ENCODE measurements around the gene ETFRF1.
A peak's percentile ranks its signal among the peaks of the same experiment; 100 is the strongest.

ETFRF1 gene

DNA sequence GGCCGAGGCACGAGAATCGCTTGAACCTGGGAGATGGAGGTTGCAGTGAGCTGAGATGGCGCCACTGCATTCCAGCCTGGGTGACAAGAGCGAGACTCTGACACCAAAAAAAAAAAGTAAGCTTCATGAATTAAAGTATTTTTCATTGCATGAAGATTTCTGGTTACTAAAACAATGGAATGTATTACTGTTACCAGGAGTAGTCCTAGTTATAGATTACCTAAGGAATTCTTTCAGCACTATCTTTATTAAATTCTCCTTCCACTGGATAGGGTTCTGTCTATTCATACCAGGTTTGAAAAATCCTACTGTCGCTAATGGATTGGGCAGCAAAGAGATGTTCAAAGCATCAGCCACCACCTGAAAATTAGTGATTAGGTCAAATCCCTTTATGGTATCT lies 12.4 kb downstream of the ETFRF1 start:
- no peak overlapping the region for H3K27ac ChIP-seq (ENCODE audit: insufficient read depth, low read length, poor library complexity, severe bottlenecking)
- no peaks in the 10 kb centered on the region for H3K9me3 ChIP-seq (ENCODE audit: control insufficient read depth, low read length)
- no peaks in the 10 kb centered on the region for H3K4me1 ChIP-seq (ENCODE audit: control insufficient read depth, insufficient read depth, low read length, poor library complexity, severe bottlenecking)
- no peak for DNase-seq
- no peaks in the 10 kb centered on the region for H3K27me3 ChIP-seq (replicated peaks; ENCODE audit: control insufficient read depth, insufficient read depth, low read length, poor library complexity, severe bottlenecking)
- peaks cover 17% of the 10 kb centered on the region for H3K36me3 ChIP-seq (ENCODE audit: control insufficient read depth, insufficient read depth, low read length)
- H3K4me3 ChIP-seq (ENCODE audit: insufficient read depth, low read depth, low read length, poor library complexity, severe bottlenecking), result no peak overlapping the region

DNA sequence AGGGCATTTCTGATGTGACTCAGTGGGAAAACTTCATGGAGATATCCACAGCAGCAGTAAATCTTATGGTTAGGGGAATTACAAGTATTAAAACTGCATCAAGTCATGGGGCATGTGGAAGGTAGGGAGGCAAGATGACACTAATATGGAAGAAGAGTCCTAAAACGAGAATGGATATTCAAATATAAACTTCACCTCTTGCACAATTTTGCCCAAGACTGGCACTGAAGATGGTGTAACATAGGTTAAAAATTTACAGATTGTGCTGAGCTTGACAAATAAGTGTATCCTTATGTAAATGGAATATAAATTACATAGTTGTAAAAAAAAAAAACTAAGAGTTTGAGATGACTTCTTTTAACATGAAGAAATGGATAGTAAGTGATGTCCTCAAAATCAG lies 12.8 kb downstream of the ETFRF1 start:
- Histone ChIP-seq H3K27ac (ENCODE audit: insufficient read depth, low read length, poor library complexity, severe bottlenecking) (no peak overlapping the region), H3K4me1 (ENCODE audit: control insufficient read depth, insufficient read depth, low read length, poor library complexity, severe bottlenecking) (no peaks in the 10 kb centered on the region), H3K4me3 (ENCODE audit: insufficient read depth, low read depth, low read length, poor library complexity, severe bottlenecking) (no peak overlapping the region), H3K27me3 (replicated peaks; ENCODE audit: control insufficient read depth, insufficient read depth, low read length, poor library complexity, severe bottlenecking) (no peaks in the 10 kb centered on the region), H3K36me3 (ENCODE audit: control insufficient read depth, insufficient read depth, low read length) (peaks cover 14% of the 10 kb centered on the region), H3K9me3 (ENCODE audit: control insufficient read depth, low read length) (no peaks in the 10 kb centered on the region)
- DNase-seq, result no peak

DNA sequence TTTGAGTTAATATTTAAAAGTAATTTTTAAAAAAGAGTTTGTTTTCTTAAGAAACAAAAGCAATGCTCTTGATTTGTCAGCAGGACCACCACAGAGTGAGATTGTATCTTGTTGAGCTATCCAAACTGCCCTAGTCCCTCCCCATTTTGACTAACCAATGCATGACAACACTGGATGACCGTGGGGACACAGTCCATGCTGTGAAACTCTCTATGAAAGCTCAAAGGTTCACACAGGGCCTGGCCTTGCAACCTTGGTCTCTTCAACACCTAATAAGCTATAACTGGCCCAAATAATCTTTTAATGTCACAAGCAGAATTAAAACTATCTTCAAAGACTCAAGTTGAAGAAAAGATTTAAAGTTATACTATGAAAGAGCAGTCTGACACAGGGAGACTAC lies 13.5 kb downstream of the ETFRF1 start:
- H3K27ac ChIP-seq (ENCODE audit: insufficient read depth, low read length, poor library complexity, severe bottlenecking), result no peak overlapping the region

DNA sequence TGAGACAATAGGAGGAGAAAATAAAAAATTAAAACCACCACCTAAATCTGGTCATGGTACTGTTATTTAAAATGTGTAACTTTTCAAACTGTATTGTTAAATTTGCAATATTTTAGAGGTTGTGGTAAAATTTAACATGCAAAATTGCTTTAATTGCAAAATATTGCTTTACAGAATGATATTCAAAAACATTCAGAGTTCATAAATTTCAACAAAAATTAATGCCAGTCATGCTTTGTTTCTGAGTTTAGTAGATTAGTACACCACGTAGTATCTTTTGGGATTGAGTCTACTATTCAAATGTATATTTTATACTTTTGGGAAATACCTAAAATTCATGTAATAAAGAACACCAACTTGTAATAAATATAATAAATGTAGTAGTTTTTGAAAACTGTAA lies 18.3 kb downstream of the ETFRF1 start:
- no peaks in the 10 kb centered on the region for H3K4me1 ChIP-seq (ENCODE audit: control insufficient read depth, insufficient read depth, low read length, poor library complexity, severe bottlenecking)
- no peaks in the 10 kb centered on the region for H3K9me3 ChIP-seq (ENCODE audit: control insufficient read depth, low read length)
- H3K36me3 ChIP-seq (ENCODE audit: control insufficient read depth, insufficient read depth, low read length), result no peaks in the 10 kb centered on the region
- H3K27ac ChIP-seq (ENCODE audit: insufficient read depth, low read length, poor library complexity, severe bottlenecking), result no peak overlapping the region
- H3K27me3 ChIP-seq (replicated peaks; ENCODE audit: control insufficient read depth, insufficient read depth, low read length, poor library complexity, severe bottlenecking), result no peaks in the 10 kb centered on the region
- DNase-seq, result no peak
- no peak overlapping the region for H3K4me3 ChIP-seq (ENCODE audit: insufficient read depth, low read depth, low read length, poor library complexity, severe bottlenecking)

More for the DNA sequence above, 13.5 kb downstream of the ETFRF1 start:
- no peak overlapping the region for H3K4me3 ChIP-seq (ENCODE audit: insufficient read depth, low read depth, low read length, poor library complexity, severe bottlenecking)
- no peaks in the 10 kb centered on the region for H3K9me3 ChIP-seq (ENCODE audit: control insufficient read depth, low read length)
- peaks cover 13% of the 10 kb centered on the region for H3K36me3 ChIP-seq (ENCODE audit: control insufficient read depth, insufficient read depth, low read length)
- DNase-seq, result no peak
- no peaks in the 10 kb centered on the region for H3K4me1 ChIP-seq (ENCODE audit: control insufficient read depth, insufficient read depth, low read length, poor library complexity, severe bottlenecking)
- no peaks in the 10 kb centered on the region for H3K27me3 ChIP-seq (replicated peaks; ENCODE audit: control insufficient read depth, insufficient read depth, low read length, poor library complexity, severe bottlenecking)

DNA sequence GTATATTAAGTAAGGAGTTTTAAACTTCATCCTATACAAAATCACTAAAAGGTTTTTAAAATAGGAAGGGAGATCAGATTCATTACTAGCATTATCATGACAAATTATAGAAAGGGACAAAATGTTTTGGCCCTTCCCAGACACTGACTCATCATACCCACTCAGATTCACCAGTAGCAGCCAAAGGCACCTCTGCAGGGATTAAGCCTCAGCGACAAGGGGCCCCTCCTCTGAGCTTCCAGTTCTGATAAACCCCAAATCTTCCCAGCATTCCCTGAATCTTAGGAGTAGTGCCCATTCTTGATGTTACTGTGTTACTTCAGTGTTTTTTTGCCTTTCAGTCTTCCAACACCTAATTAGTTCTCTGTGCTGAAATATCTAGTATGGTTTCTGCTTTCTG lies 41.2 kb downstream of the ETFRF1 start:
- Histone ChIP-seq H3K9me3 (ENCODE audit: control insufficient read depth, low read length) (no peaks in the 10 kb centered on the region), H3K27me3 (replicated peaks; ENCODE audit: control insufficient read depth, insufficient read depth, low read length, poor library complexity, severe bottlenecking) (no peaks in the 10 kb centered on the region), H3K36me3 (ENCODE audit: control insufficient read depth, insufficient read depth, low read length) (peaks cover 19% of the 10 kb centered on the region), H3K4me1 (ENCODE audit: control insufficient read depth, insufficient read depth, low read length, poor library complexity, severe bottlenecking) (no peaks in the 10 kb centered on the region), H3K27ac (ENCODE audit: insufficient read depth, low read length, poor library complexity, severe bottlenecking) (no peak overlapping the region), H3K4me3 (ENCODE audit: insufficient read depth, low read depth, low read length, poor library complexity, severe bottlenecking) (no peak overlapping the region)
- DNase-seq, result no peak

DNA sequence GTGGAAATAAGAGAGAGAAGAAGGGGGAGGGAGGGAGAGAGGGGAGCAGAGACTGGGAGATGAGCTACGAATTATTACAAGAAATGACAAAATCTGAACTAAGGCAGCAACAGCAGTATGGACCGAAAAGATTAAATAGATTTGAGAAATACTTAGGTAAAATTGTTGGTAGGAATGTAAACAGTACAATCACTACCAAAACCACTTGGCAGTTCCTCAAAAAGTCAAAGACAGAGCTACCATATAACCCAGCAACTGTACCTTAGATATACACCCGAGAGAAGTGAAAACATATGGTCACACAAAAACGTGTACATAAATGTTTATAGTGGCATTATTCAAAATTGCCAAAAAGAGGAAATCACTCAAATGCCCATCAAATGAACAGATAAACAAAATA lies 41.6 kb downstream of the ETFRF1 start:
- Histone ChIP-seq H3K4me1 (ENCODE audit: control insufficient read depth, insufficient read depth, low read length, poor library complexity, severe bottlenecking) (no peaks in the 10 kb centered on the region), H3K27ac (ENCODE audit: insufficient read depth, low read length, poor library complexity, severe bottlenecking) (no peak overlapping the region), H3K4me3 (ENCODE audit: insufficient read depth, low read depth, low read length, poor library complexity, severe bottlenecking) (no peak overlapping the region), H3K9me3 (ENCODE audit: control insufficient read depth, low read length) (no peaks in the 10 kb centered on the region), H3K36me3 (ENCODE audit: control insufficient read depth, insufficient read depth, low read length) (peaks cover 16% of the 10 kb centered on the region), H3K27me3 (replicated peaks; ENCODE audit: control insufficient read depth, insufficient read depth, low read length, poor library complexity, severe bottlenecking) (no peaks in the 10 kb centered on the region)
- no peak for DNase-seq

DNA sequence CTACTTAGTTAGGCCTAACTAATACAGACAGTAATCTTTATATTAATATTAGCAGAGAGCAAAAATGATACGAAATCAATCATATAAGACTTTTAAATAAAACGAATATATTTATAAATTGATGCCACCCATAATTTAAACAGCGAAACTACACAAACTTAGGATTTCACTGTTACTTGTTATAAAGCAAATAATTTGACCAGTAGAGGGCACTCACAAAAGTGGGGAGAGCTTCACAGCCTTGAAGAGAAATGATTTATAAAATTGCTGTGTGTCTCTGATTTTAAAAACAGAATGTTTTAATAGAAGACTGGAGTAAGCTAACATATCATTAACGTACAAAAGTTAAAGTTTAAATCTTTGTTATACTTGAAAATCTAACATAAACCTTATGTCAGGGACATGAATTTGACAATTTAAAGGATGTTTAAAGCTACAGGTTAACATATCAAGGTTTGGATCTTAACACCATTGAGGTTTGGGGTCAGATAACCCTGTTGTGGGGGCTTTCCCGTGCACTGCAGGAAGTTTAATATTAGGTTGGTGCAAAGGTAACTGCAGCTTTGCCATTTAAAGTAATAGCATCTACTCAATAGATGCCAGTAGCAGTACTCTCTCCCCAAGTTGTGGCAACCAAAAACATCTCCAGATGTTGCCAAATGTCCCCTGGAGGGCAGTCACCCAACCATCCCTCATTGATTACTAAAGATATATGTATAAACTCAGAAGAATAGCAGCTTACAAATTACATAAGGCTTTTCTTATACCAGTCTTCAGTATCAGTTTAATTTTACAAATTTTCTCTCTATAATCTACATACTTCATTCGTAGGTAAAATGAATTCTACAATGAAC lies 46.4 kb downstream of the ETFRF1 start:
- Histone ChIP-seq H3K9me3 (ENCODE audit: control insufficient read depth, low read length) (no peaks in the 10 kb centered on the region), H3K36me3 (ENCODE audit: control insufficient read depth, insufficient read depth, low read length) (peaks cover 27% of the 10 kb centered on the region), H3K27me3 (replicated peaks; ENCODE audit: control insufficient read depth, insufficient read depth, low read length, poor library complexity, severe bottlenecking) (no peaks in the 10 kb centered on the region), H3K27ac (ENCODE audit: insufficient read depth, low read length, poor library complexity, severe bottlenecking) (no peak overlapping the region), H3K4me1 (ENCODE audit: control insufficient read depth, insufficient read depth, low read length, poor library complexity, severe bottlenecking) (no peaks in the 10 kb centered on the region), H3K4me3 (ENCODE audit: insufficient read depth, low read depth, low read length, poor library complexity, severe bottlenecking) (no peak overlapping the region)
- DNase-seq, result peak in 2 of 3 donors; percentile 6 to 9

DNA sequence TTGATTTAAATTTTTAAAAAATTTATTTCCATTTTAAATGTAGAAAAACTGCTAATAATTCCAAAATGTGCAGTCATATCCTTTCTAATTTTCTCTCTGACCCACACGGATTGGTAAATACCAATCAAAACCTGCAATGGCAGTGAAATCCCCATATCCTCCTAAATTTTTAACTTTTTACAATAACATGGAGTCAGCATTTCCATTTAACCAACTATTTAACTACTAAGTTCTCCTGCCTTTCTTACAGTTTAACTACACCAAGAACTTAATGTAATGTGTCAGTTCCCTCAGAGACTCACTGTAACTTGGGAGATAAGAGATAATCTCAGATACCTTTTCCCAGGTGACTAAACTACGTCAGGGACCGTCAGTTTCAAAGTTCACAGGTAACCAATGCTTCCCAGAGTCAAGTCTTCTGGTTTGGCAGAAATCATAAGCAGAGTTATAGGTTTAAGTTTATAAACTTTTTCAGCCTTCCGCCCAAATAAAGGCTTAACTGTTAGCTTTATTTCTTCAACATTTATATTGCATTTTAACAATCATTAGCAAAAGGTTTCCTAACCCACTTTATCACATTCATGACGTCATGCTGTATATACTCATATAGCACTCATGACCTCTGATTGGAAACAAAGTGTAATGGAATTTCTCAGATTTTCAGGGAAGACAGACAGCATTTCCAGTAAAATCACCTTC lies 48.1 kb downstream of the ETFRF1 start:
- H3K4me3 ChIP-seq (ENCODE audit: insufficient read depth, low read depth, low read length, poor library complexity, severe bottlenecking), result no peak overlapping the region
- no peak overlapping the region for H3K27ac ChIP-seq (ENCODE audit: insufficient read depth, low read length, poor library complexity, severe bottlenecking)
- H3K27me3 ChIP-seq (replicated peaks; ENCODE audit: control insufficient read depth, insufficient read depth, low read length, poor library complexity, severe bottlenecking), result no peaks in the 10 kb centered on the region
- no peaks in the 10 kb centered on the region for H3K4me1 ChIP-seq (ENCODE audit: control insufficient read depth, insufficient read depth, low read length, poor library complexity, severe bottlenecking)
- H3K36me3 ChIP-seq (ENCODE audit: control insufficient read depth, insufficient read depth, low read length), result peaks cover 22% of the 10 kb centered on the region
- H3K9me3 ChIP-seq (ENCODE audit: control insufficient read depth, low read length), result no peaks in the 10 kb centered on the region
- no peak for DNase-seq

DNA sequence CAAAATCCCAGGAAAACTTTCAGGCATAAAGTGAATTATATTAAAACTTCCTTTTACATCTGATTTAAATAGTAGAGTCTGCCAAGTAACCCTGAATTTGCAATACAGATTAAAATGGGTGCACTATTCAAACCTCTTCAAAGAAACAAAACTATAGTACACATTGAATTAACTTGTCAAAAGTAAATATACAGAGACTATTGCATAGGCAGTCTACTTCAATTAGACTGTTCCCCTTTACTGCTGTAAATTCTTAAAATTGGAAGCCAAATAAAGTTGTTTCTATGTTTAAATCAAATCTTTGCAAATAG lies 48.6 kb downstream of the ETFRF1 start:
- no peak overlapping the region for H3K4me3 ChIP-seq (ENCODE audit: insufficient read depth, low read depth, low read length, poor library complexity, severe bottlenecking)
- H3K27ac ChIP-seq (ENCODE audit: insufficient read depth, low read length, poor library complexity, severe bottlenecking), result no peak overlapping the region
- no peaks in the 10 kb centered on the region for H3K4me1 ChIP-seq (ENCODE audit: control insufficient read depth, insufficient read depth, low read length, poor library complexity, severe bottlenecking)
- no peaks in the 10 kb centered on the region for H3K9me3 ChIP-seq (ENCODE audit: control insufficient read depth, low read length)
- DNase-seq, result no peak
- H3K36me3 ChIP-seq (ENCODE audit: control insufficient read depth, insufficient read depth, low read length), result peaks cover 22% of the 10 kb centered on the region
- H3K27me3 ChIP-seq (replicated peaks; ENCODE audit: control insufficient read depth, insufficient read depth, low read length, poor library complexity, severe bottlenecking), result no peaks in the 10 kb centered on the region

DNA sequence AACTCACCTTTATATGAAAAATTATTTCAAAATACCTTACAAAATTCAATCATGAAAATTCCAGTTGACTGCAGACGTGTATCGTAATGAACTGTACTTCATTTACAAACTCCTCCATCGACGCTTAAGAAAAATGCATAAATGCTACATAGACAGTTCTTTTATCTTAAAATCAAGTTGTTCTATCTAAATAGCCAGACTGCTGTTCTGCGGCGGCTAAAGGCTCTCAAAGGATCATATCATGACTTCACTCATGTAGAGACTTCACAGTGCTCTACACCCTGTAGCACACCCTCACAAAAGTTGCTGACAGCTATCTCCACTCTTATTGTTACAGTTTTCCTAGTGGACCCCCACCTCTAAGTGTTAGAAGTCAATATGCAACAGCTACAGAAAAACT lies 50.5 kb downstream of the ETFRF1 start:
- no peaks in the 10 kb centered on the region for H3K9me3 ChIP-seq (ENCODE audit: control insufficient read depth, low read length)
- H3K27ac ChIP-seq (ENCODE audit: insufficient read depth, low read length, poor library complexity, severe bottlenecking), result no peak overlapping the region
- no peaks in the 10 kb centered on the region for H3K27me3 ChIP-seq (replicated peaks; ENCODE audit: control insufficient read depth, insufficient read depth, low read length, poor library complexity, severe bottlenecking)
- peaks cover 8% of the 10 kb centered on the region for H3K4me1 ChIP-seq (ENCODE audit: control insufficient read depth, insufficient read depth, low read length, poor library complexity, severe bottlenecking)
- H3K4me3 ChIP-seq (ENCODE audit: insufficient read depth, low read depth, low read length, poor library complexity, severe bottlenecking), result no peak overlapping the region
- peaks cover 14% of the 10 kb centered on the region for H3K36me3 ChIP-seq (ENCODE audit: control insufficient read depth, insufficient read depth, low read length)
- DNase-seq, result no peak

Measured in effector memory CD4-positive, alpha-beta T cell (primary cell).